Thoracic aorta (tissue), 2 donors: ENCODE results near the gene MARVELD1. TPM values are rescaled to one million over a fixed set of nuclear protein-coding genes. Genes with fewer than 3 reads are reported as not detected.

ENCODE experiments used
- ATAC-seq: fragments of 150-250 bp; one replicate; pipeline ENCODE4 v1.8.0; 2017; ENCODE audit warnings: low read depth; ENCODE audit not compliant: insufficient number of reproducible peaks, low FRiP score
- DNase-seq: peaks from one replicate; pipeline ENCODE4 v3.0.0-alpha.2; 2020; ENCODE audit warnings: low spot score
- H3K27ac ChIP-seq, 2 donors: fragments of 200-600 bp; sonication (generic); 1 replicate in 1 of 2; 2 replicates in 1 of 2; pipeline ENCODE4 v1.5.1; 2016; ENCODE audit warnings: mild to moderate bottlenecking in 2 of 2, moderate library complexity in 2 of 2
- H3K27me3 ChIP-seq: fragments of 200-600 bp; sonication (generic); replicated peaks from 2 replicates; pipeline ENCODE4 v1.6.0; 2016; ENCODE audit warnings: mild to moderate bottlenecking; ENCODE audit not compliant: insufficient read depth
- H3K36me3 ChIP-seq: fragments of 200-600 bp; sonication (generic); one replicate; pipeline ENCODE4 v1.5.1; 2016
- H3K4me1 ChIP-seq, 2 donors: fragments of 200-600 bp; sonication (generic); 1 replicate in 1 of 2; 2 replicates in 1 of 2; pipeline versions ENCODE4 v1.5.1 to v1.6.0; 2016; ENCODE audit warnings: low read depth in 2 of 2, mild to moderate bottlenecking in 1 of 2; ENCODE audit not compliant: control insufficient read depth in 1 of 2
- H3K4me3 ChIP-seq: fragments of 200-600 bp; sonication (generic); 2 replicates; pipeline ENCODE4 v1.5.1; 2016; ENCODE audit warnings: mild to moderate bottlenecking
- H3K9me3 ChIP-seq: fragments of 200-600 bp; sonication (generic); 2 replicates; pipeline ENCODE4 v1.5.1; 2016
- total RNA-seq, 2 donors: library from RNA; depleted of rRNA; stranded (reverse); fragments of >200 nt; gene quantifications; one replicate each; pipeline versions ENCODE4 v1.1.0 to v1.2.3, GENCODE V29; 2016
- TF ChIP-seq, protein P1 (sequence below): fragments of 200-600 bp; sonication (generic); IDR thresholded peaks from one replicate; pipeline ENCODE4 v1.5.1; 2019; ENCODE audit warnings: antibody characterized with exemption

Gene MARVELD1
- total RNA-seq, 2 donors from 2014 or later = 85.0 to 97.9 TPM

DNA sequence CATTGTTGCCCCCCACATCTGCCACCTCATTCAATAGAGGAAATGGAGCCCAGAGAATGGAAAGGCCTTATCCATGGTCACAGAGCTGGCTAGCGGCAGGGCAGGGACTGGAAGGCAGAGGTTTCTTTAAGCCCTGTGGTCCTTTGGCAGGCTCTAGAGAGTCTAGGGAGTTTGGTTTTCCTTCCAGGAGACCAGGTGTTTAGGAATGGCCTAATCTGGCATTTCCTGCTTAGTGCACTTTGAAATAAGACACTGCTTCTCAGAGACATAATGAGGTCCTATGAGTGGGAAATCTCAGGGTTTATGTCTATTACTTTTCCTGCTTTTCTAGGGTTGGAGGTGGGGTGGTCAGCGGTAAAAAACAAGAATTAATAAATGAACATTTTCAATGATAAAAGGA is 6.1 kb downstream of the MARVELD1 start:
- H3K36me3 ChIP-seq = peaks cover 12% of the 10 kb centered on the region
- no peak overlapping the region for H3K4me3 ChIP-seq
- no peaks in the 10 kb centered on the region for H3K9me3 ChIP-seq
- H3K4me1 ChIP-seq = peaks cover 36 to 49% of the 10 kb centered on the region in 2 donors
- TF ChIP-seq, protein P1, sequence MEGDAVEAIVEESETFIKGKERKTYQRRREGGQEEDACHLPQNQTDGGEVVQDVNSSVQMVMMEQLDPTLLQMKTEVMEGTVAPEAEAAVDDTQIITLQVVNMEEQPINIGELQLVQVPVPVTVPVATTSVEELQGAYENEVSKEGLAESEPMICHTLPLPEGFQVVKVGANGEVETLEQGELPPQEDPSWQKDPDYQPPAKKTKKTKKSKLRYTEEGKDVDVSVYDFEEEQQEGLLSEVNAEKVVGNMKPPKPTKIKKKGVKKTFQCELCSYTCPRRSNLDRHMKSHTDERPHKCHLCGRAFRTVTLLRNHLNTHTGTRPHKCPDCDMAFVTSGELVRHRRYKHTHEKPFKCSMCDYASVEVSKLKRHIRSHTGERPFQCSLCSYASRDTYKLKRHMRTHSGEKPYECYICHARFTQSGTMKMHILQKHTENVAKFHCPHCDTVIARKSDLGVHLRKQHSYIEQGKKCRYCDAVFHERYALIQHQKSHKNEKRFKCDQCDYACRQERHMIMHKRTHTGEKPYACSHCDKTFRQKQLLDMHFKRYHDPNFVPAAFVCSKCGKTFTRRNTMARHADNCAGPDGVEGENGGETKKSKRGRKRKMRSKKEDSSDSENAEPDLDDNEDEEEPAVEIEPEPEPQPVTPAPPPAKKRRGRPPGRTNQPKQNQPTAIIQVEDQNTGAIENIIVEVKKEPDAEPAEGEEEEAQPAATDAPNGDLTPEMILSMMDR = no peak
- DNase-seq (no peak), ATAC-seq (no peak)
- peak overlapping the region in 1 of 2 donors; percentile 16 for H3K27ac ChIP-seq
- H3K27me3 ChIP-seq = no peaks in the 10 kb centered on the region

DNA sequence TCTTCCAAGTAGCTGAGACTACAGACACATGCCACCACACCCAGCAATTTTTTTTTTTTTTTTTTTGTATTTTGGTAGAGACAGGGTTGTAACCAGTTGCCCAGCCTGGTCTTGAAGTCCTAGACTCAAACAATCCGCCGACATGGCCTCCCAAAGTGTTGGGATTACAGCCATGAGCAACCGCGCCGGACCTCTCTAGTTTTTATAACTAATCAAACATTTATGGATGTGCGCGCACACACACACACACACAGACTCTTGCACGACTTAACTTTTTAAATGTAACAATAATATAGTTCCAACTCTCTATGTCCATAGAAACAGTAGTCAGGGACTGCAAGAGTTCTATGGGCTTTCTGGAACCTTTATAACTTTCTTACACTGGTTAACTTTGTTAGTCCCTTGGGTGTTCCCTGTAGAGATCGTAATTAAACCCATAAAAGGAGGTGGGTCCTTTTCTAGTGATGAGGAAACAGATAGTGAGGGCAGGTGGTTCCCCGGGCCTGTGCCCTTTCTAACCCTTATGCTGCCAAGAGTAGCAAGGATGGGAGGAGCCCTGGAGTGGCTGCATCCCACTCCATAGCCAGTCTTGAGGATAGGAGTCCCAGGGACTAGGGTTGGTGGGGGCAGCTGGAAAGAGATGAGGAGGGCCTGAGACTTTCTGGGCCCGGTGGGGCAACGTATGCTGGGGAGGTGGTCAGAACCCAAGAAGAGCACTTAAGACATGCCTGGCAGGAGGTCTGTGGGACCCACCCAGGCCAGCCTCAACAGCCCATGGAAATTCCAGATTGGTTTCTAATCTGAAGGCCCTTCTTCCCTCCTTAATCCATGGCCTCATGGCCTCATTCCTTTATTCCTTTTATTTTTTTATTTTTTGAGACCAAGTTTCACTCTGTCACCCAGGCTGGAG is 8.6 kb downstream of the MARVELD1 start:
- no peak for ATAC-seq
- H3K27ac ChIP-seq = no peak overlapping the region

DNA sequence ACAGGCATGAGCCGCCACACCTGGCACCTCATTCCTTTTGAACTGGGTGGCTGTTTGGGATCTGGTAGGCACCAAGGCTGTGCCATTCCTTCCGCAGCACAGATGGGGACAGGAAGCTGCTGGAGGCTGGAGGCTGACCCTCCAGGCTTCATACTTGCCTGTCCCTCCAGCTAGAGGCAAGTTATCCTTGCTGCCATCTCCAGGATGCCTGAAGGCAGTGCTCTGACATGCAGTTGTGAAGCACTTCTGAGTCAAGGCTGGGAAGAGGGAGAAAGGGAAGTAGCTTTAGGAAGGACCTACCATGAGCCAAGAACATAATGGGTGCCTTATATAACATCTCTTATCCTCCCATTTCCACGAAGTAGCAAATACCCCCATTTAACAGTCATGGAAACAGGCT is 9.5 kb downstream of the MARVELD1 start:
- Histone ChIP-seq H3K36me3 (no peaks in the 10 kb centered on the region), H3K4me1 (peaks cover 22 to 39% of the 10 kb centered on the region in 2 donors), H3K9me3 (no peaks in the 10 kb centered on the region), H3K27ac (peak overlapping the region in 1 of 2 donors; percentile 13), H3K27me3 (no peaks in the 10 kb centered on the region), H3K4me3 (no peak overlapping the region)
- TF ChIP-seq, protein P1 = no peak
- DNase-seq (no peak), ATAC-seq (no peak)

More for the DNA sequence above, 8.6 kb downstream of the MARVELD1 start:
- no peak for DNase-seq
- Histone ChIP-seq H3K36me3 (peaks cover 6% of the 10 kb centered on the region), H3K4me1 (peaks cover 30 to 40% of the 10 kb centered on the region in 2 donors), H3K9me3 (no peaks in the 10 kb centered on the region), H3K4me3 (no peak overlapping the region), H3K27me3 (no peaks in the 10 kb centered on the region)
- TF ChIP-seq, protein P1 = no peak

DNA sequence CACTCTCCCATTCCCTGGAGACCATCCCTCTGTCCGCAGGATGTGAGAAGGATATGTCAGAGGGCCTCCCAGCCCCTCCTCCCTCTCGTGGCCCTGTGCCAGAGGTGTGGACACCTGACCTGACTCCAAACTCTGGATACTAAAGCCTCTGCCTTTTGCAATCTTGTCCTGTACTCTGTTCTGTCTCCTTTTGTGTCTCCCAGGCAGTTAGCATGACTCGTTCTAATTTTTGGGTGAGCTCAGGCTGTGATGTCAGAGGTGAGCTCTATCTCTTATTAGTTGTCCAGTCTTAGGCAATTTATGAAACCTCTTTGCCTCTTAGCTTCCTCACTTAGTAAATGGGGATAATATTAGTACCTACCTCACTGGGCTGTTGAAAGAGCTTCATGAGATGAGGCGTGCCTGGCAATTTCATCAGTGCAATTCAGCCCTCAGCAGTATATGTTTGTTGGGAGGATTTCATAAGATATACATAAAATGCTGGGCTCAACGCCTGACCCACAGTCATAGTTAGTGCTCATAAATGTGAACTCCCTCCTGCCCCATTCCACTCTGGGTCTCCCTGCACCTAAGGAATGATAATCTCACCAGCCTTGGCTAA is 10.9 kb downstream of the MARVELD1 start:
- no peak for DNase-seq
- TF ChIP-seq, protein P1 = no peak
- Histone ChIP-seq H3K27me3 (no peaks in the 10 kb centered on the region), H3K36me3 (no peaks in the 10 kb centered on the region), H3K4me1 (peaks cover 8 to 24% of the 10 kb centered on the region in 2 donors), H3K27ac (no peak overlapping the region), H3K9me3 (no peaks in the 10 kb centered on the region), H3K4me3 (no peak overlapping the region)
- no peak for ATAC-seq

DNA sequence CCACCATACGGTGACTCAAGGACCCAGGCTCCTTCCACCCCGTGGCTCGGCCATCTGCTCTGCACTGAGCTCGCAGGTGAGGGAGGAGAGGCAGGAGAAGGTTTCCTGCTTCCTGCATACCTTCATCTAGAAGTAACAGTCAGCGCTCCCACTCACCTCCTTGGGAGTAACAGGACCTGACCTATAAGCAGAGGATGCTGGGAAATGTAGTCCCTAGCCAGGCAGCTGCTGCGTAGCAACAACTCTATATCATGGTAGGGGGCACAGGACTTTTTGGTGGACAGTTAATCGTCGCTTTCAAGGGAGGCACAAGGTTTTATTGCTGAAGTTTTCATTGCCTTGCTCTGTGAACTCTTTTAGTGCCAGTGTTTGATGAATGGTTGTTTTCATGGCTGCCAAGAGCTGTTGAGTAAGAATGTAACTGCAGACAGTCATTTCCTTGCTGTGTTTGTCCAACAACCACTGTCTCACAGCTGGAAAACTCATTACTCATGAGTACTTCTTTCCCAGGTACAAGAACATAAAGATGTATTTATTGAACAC is 13.2 kb downstream of the MARVELD1 start:
- ATAC-seq (peak; percentile 65), DNase-seq (no peak)
- Histone ChIP-seq H3K27me3 (no peaks in the 10 kb centered on the region), H3K4me1 (peaks cover 8 to 27% of the 10 kb centered on the region in 2 donors), H3K9me3 (no peaks in the 10 kb centered on the region), H3K27ac (peak overlapping the region; percentile 76 to 86), H3K36me3 (no peaks in the 10 kb centered on the region), H3K4me3 (peak overlapping the region; percentile 63)
- TF ChIP-seq, protein P1 = no peak
